PC-3 (cell line): ENCODE data around the gene CD3G. TPM values are rescaled to one million over a fixed set of nuclear protein-coding genes. Genes with fewer than 3 reads are reported as not detected.

Experiments used
- ATAC-seq: fragments of 200-7000 bp; cut with Tn5 transposase; 2 replicates; pipeline ENCODE4 v1.9.1; 2020; ENCODE audit warnings: mild to moderate bottlenecking, moderate library complexity
- BruUV-seq: library from RNA; stranded (reverse); fragments of 400-500 nt; replicated peaks from 2 replicates; lab custom pipeline; 2021; lab: Mats Ljungman, UMichigan
- CTCF ChIA-PET: fragments of 300-600 bp; sonication (Branson Sonifier 250); formaldehyde crosslinking; loops from one replicate; lab custom pipeline; 2022; ENCODE audit warnings: antibody characterized with exemption; lab: Charles Lee
- POLR2A ChIA-PET: fragments of 300-600 bp; sonication (Branson Sonifier 250); formaldehyde crosslinking; loops from one replicate; lab custom pipeline; 2022; ENCODE audit warnings: antibody characterized with exemption; ENCODE audit not compliant: unreplicated experiment; lab: Charles Lee
- DNase-seq: peaks from one replicate; pipeline ENCODE4 v3.0.0-alpha.2; 2015
- H2AFZ ChIP-seq: fragments of 300-600 bp; sonication (generic); 2 replicates; pipeline ENCODE4 v1.6.0; 2016; ENCODE audit warnings: antibody characterized with exemption, low read length
- H3F3A ChIP-seq: fragments of 300-600 bp; sonication (generic); one replicate; pipeline ENCODE4 v1.6.0; 2017; ENCODE audit warnings: antibody characterized with exemption, low read length, control low read depth, mild to moderate bottlenecking; ENCODE audit not compliant: unreplicated experiment
- H3K27ac ChIP-seq: fragments of 300-600 bp; sonication (generic); 2 replicates; pipeline ENCODE4 v1.5.1; 2016; ENCODE audit warnings: mild to moderate bottlenecking, low read length
- H3K27me3 ChIP-seq: fragments of 300-600 bp; sonication (generic); 2 replicates; pipeline ENCODE4 v1.6.1; 2016; ENCODE audit warnings: low read length, mixed read lengths
- H3K36me3 ChIP-seq: fragments of 300-600 bp; sonication (generic); 2 replicates; pipeline ENCODE4 v1.6.1; 2016; ENCODE audit warnings: low read depth, mixed run types, low read length, mixed read lengths
- H3K4me1 ChIP-seq: fragments of 300-600 bp; sonication (generic); 2 replicates; pipeline ENCODE4 v1.5.1; 2016; ENCODE audit warnings: low read length; ENCODE audit not compliant: insufficient read depth
- H3K4me2 ChIP-seq: fragments of 300-600 bp; sonication (generic); 2 replicates; pipeline ENCODE4 v1.6.0; 2016; ENCODE audit warnings: low read length
- H3K4me3 ChIP-seq: fragments of 300-600 bp; sonication (generic); 2 replicates; pipeline ENCODE4 v1.5.1; 2016; ENCODE audit warnings: mild to moderate bottlenecking, low read length, mixed read lengths
- H3K79me2 ChIP-seq: fragments of 300-600 bp; sonication (generic); 2 replicates; pipeline ENCODE4 v1.6.1; 2017; ENCODE audit warnings: low read length, mixed read lengths
- H3K9ac ChIP-seq: fragments of 300-600 bp; sonication (generic); 2 replicates; pipeline ENCODE4 v1.6.0; 2016; ENCODE audit warnings: mild to moderate bottlenecking, low read length
- H3K9me2 ChIP-seq: fragments of 300-600 bp; sonication (generic); replicated peaks from 2 replicates; pipeline ENCODE4 v1.6.1; 2016; ENCODE audit warnings: mixed run types, low read length, mixed read lengths
- H3K9me3 ChIP-seq: fragments of 300-600 bp; sonication (generic); 2 replicates; pipeline ENCODE4 v1.6.1; 2016; ENCODE audit warnings: low read length, mixed read lengths
- H4K20me1 ChIP-seq: fragments of 300-600 bp; sonication (generic); 2 replicates; pipeline ENCODE4 v1.6.1; 2016; ENCODE audit warnings: low read length, mixed read lengths
- CTCF ChIP-seq: fragments of 300-600 bp; sonication (generic); conservative IDR thresholded peaks from 2 replicates; pipeline ENCODE4 v1.5.1; 2017; ENCODE audit warnings: antibody characterized with exemption, low read depth, mild to moderate bottlenecking, low read length
- EZH2 ChIP-seq: fragments of 300-600 bp; sonication (generic); IDR thresholded peaks from one replicate; pipeline ENCODE4 v1.6.1; 2017; ENCODE audit warnings: antibody characterized with exemption, mild to moderate bottlenecking, low read length; ENCODE audit not compliant: unreplicated experiment
- EZH2phosphoT487 ChIP-seq: fragments of 300-600 bp; sonication (generic); IDR thresholded peaks from 2 replicates; pipeline ENCODE4 v1.6.1; 2018; ENCODE audit warnings: mild to moderate bottlenecking, antibody characterized with exemption, low read length, borderline replicate concordance
- intact Hi-C: fragments of 100-400 bp; cut with micrococcal nuclease; formaldehyde crosslinking; loops from 2 replicates; pipeline ENCODE4 v1.9.0; 2023
- total RNA-seq: library from RNA; depleted of rRNA; stranded (reverse); fragments of >200 nt; gene quantifications from 2 replicates; pipeline ENCODE4 v1.2.3, GENCODE V29; 2014

CD3G gene
- total RNA-seq, 1 experiment from 2014 or later: not detected

DNA sequence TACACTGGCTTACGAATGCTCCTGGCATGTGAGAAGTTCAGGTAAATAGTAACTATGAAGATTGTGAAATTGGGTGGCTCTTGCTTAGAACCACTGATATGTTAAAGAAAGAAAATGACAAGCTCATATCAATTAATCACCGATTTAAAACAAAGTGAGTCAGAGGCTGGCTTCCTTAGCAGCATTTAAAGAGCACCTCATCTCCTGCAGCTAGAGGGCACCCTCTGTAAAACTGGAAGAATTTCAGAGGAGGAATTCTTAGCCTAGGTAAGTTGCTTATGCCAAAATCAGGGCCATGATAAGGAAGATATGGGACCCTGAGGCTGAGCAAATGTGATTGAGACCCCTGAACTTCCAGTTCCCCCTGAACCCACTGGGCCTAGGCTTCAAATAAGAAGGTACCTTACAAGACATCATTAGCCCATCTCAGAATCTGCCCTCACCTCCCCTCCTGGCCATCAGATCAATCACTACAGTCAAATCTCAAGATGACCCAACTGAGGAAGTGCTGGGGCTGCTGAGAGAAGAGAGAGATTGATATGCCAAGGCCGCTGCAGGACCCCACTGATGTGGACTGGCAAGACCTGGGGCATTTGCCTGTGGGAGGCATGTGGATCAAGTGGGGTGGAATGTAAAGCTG is 48.2 kb upstream of the CD3G start:
- POLR2A ChIA-PET: interaction anchor here (0.6 kb wide), 1 partner anchor 55 kb away, joined by 5 read pairs; no protein-coding TSS in a partner anchor
- intact Hi-C loops: loop anchor here (1.0 to 5.0 kb wide), 2 partner anchors 57 to 191 kb away; no protein-coding TSS in a partner anchor
- H3F3A ChIP-seq: no peaks in the 10 kb centered on the region

GRCh38 chr11:118301600-118302195 is 42.4 kb upstream of the CD3G start:
- no peak for TF ChIP-seq CTCF
- TF ChIP-seq EZH2phosphoT487: no peak
- no peak for TF ChIP-seq EZH2
- Histone ChIP-seq H3K9me2 (no peaks in the 10 kb centered on the region), H3K9ac (no peak overlapping the region), H3K4me1 (no peaks in the 10 kb centered on the region), H3K4me2 (no peak overlapping the region), H3K9me3 (no peaks in the 10 kb centered on the region), H3K79me2 (no peaks in the 10 kb centered on the region), H3K36me3 (no peaks in the 10 kb centered on the region), H2AFZ (no peak overlapping the region), H3F3A (no peaks in the 10 kb centered on the region), H3K27me3 (peaks cover 29% of the 10 kb centered on the region), H3K27ac (no peak overlapping the region), H4K20me1 (no peaks in the 10 kb centered on the region), H3K4me3 (no peak overlapping the region)
- BruUV-seq: no TSS peak
- CTCF ChIA-PET: interaction anchor here (0.6 kb wide), 1 partner anchor 61 kb away, joined by 7 read pairs; no protein-coding TSS in a partner anchor
- POLR2A ChIA-PET: no interaction called here
- DNase-seq: no peak
- intact Hi-C loops: no loop called here
- ATAC-seq: no peak

More for the DNA sequence above, 48.2 kb upstream of the CD3G start:
- Histone ChIP-seq H3K4me2 (no peak overlapping the region), H3K9ac (no peak overlapping the region), H3K36me3 (no peaks in the 10 kb centered on the region), H4K20me1 (no peaks in the 10 kb centered on the region), H3K4me1 (peaks cover 17% of the 10 kb centered on the region), H3K27ac (no peak overlapping the region), H2AFZ (no peak overlapping the region), H3K9me3 (no peaks in the 10 kb centered on the region), H3K4me3 (no peak overlapping the region), H3K27me3 (peaks cover 6% of the 10 kb centered on the region), H3K79me2 (no peaks in the 10 kb centered on the region), H3K9me2 (no peaks in the 10 kb centered on the region)
- TF ChIP-seq CTCF (peak; percentile 95), EZH2 (no peak), EZH2phosphoT487 (no peak)
- BruUV-seq: no TSS peak
- DNase-seq (peak; percentile 89), ATAC-seq (peak; percentile 68)
- CTCF ChIA-PET: interaction anchor here (0.6 to 1.8 kb wide), 11 partner anchors 12 to 648 kb away, joined by 3 to 11 read pairs (median 3); no protein-coding TSS in a partner anchor

DNA sequence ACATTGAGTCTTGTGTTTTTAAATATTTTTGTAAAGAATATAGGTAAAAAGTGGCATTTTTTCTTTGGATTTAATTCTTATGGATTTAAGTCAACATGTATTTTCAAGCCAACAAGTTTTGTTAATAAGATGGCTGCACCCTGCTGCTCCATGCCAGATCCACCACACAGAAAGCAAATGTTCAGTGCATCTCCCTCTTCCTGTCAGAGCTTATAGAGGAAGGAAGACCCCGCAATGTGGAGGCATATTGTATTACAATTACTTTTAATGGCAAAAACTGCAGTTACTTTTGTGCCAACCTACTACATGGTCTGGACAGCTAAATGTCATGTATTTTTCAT is 39.9 kb upstream of the CD3G start:
- CTCF ChIA-PET: interaction anchor here (0.6 kb wide), 1 partner anchor 1424 kb away, joined by 3 read pairs; no protein-coding TSS in a partner anchor
- TF ChIP-seq EZH2phosphoT487 (no peak), CTCF (no peak), EZH2 (no peak)
- no peak overlapping the region for H3K9ac ChIP-seq
- no peak overlapping the region for H2AFZ ChIP-seq
- H3K27me3 ChIP-seq: peaks cover 29% of the 10 kb centered on the region
- no peaks in the 10 kb centered on the region for H3K9me3 ChIP-seq
- no peak overlapping the region for H3K4me3 ChIP-seq
- H3K36me3 ChIP-seq: no peaks in the 10 kb centered on the region
- H3K27ac ChIP-seq: no peak overlapping the region
- no peaks in the 10 kb centered on the region for H3K79me2 ChIP-seq
- H4K20me1 ChIP-seq: no peaks in the 10 kb centered on the region
- H3K4me1 ChIP-seq: no peaks in the 10 kb centered on the region
- no peak overlapping the region for H3K4me2 ChIP-seq
- intact Hi-C loops: no loop called here
- no TSS peak for BruUV-seq
- no peaks in the 10 kb centered on the region for H3K9me2 ChIP-seq
- DNase-seq: no peak
- no peak for ATAC-seq
- no peaks in the 10 kb centered on the region for H3F3A ChIP-seq
- POLR2A ChIA-PET: no interaction called here
